Measurements from ENCODE around the gene CLASP1. TPM values are rescaled to one million over a fixed set of nuclear protein-coding genes. Genes with fewer than 3 reads are reported as not detected.
"Not testable (repeated sequence)": the region's sequence is repeated elsewhere in the genome, so short reads cannot be mapped to it uniquely, and the experiment has no call there.

CLASP1 gene
- total RNA-seq, 1 experiment from 2014 or later = 49.2 TPM

DNA sequence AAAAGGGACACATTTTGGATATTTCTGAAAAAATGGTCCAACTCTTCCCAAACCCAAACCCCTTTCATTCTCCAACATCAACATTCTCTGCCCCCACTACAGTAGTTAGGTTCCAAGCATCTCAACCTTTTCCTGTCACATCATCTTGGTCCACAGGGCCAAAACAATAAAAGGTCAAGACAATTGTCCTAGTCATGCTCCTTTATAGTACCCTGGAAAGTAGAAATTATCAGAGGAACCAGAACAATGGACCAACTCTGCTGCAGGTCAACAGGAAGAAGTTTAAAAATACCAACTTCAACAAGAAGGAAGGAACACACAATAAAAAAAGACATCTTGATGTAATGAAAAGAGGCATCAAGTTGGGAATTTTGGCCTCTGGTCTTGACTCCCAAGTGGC, 36.1 kb downstream of the CLASP1 start:
- CTCF ChIA-PET = interaction anchor here (0.6 kb wide), 1 partner anchor 108 kb away, joined by 5 read pairs; no protein-coding TSS in a partner anchor
- in situ Hi-C loops (cut with HindIII; ENCODE audit: low pct_unique_long_range_greater_than_20kb, low sequenced_read_pairs) = no loop called here
- ATAC-seq = no peak

GRCh38 chr2:121611730-121612705, 37.2 kb downstream of the CLASP1 start:
- Histone ChIP-seq H3K36me3 (ENCODE audit: control insufficient read depth, insufficient read depth, low read length) (no peaks in the 10 kb centered on the region), H3K27ac (ENCODE audit: low read length) (no peak overlapping the region), H3K27me3 (ENCODE audit: control insufficient read depth, insufficient read depth, low read length) (no peaks in the 10 kb centered on the region), H3K4me1 (ENCODE audit: control insufficient read depth, insufficient read depth, low read length) (peaks cover 5% of the 10 kb centered on the region; the same call in 1 of the 2 replicates), H3K4me3 (ENCODE audit: low read depth in 2 of 2, low read length in 2 of 2) (no peak overlapping the region), H3K9me3 (ENCODE audit: control insufficient read depth, insufficient read depth, low read depth, low read length) (no peaks in the 10 kb centered on the region)
- no peak for TF ChIP-seq POLR2AphosphoS5 (IDR thresholded peaks at IDR 0.05; ENCODE audit: low read depth, low read length)
- TF ChIP-seq SIN3A (IDR thresholded peaks at IDR 0.05; ENCODE audit: borderline replicate concordance, insufficient read depth, low read depth, low read length) = no peak
- CTCF ChIA-PET = no interaction called here
- intact Hi-C loops (cut with micrococcal nuclease; ENCODE audit: unreplicated experiment) (no loop called here), in situ Hi-C loops (cut with HindIII; ENCODE audit: low pct_unique_long_range_greater_than_20kb, low sequenced_read_pairs) (no loop called here)
- DNase-seq (ENCODE audit: low read depth, low spot score) (no peak), ATAC-seq (no peak)
- no TSS peak for BruUV-seq (replicated peaks)
- POLR2A ChIA-PET = no interaction called here

More for the DNA sequence above, 36.1 kb downstream of the CLASP1 start:
- intact Hi-C loops (cut with micrococcal nuclease; ENCODE audit: unreplicated experiment) = no loop called here
- H3K27me3 ChIP-seq (ENCODE audit: control insufficient read depth, insufficient read depth, low read length) = no peaks in the 10 kb centered on the region
- H3K9me3 ChIP-seq (ENCODE audit: control insufficient read depth, insufficient read depth, low read depth, low read length) = no peaks in the 10 kb centered on the region
- no peak overlapping the region for H3K4me3 ChIP-seq (ENCODE audit: low read depth in 2 of 2, low read length in 2 of 2)
- peaks cover 10% of the 10 kb centered on the region; the same call in 1 of the 2 replicates for H3K4me1 ChIP-seq (ENCODE audit: control insufficient read depth, insufficient read depth, low read length)
- no peak for TF ChIP-seq POLR2AphosphoS5 (IDR thresholded peaks at IDR 0.05; ENCODE audit: low read depth, low read length)
- no peak for DNase-seq (ENCODE audit: low read depth, low spot score)
- no peak overlapping the region for H3K27ac ChIP-seq (ENCODE audit: low read length)
- no TSS peak for BruUV-seq (replicated peaks)
- POLR2A ChIA-PET = no interaction called here
- no peaks in the 10 kb centered on the region for H3K36me3 ChIP-seq (ENCODE audit: control insufficient read depth, insufficient read depth, low read length)

- intact Hi-C loops (cut with micrococcal nuclease; ENCODE audit: unreplicated experiment); H3K27me3 ChIP-seq (ENCODE audit: control insufficient read depth, insufficient read depth, low read length); H3K27ac ChIP-seq (ENCODE audit: low read length); CTCF ChIA-PET; DNase-seq (ENCODE audit: low read depth, low spot score); in situ Hi-C loops (cut with HindIII; ENCODE audit: low pct_unique_long_range_greater_than_20kb, low sequenced_read_pairs); BruUV-seq (replicated peaks); H3K4me3 ChIP-seq (ENCODE audit: low read depth in 2 of 2, low read length in 2 of 2); H3K36me3 ChIP-seq (ENCODE audit: control insufficient read depth, insufficient read depth, low read length); POLR2A ChIA-PET; ATAC-seq; H3K9me3 ChIP-seq (ENCODE audit: control insufficient read depth, insufficient read depth, low read depth, low read length); H3K4me1 ChIP-seq (ENCODE audit: control insufficient read depth, insufficient read depth, low read length): not testable (repeated sequence)
Observed at GRCh38 chr2:121611048-121611649, 38.1 kb downstream of the CLASP1 start.

DNA sequence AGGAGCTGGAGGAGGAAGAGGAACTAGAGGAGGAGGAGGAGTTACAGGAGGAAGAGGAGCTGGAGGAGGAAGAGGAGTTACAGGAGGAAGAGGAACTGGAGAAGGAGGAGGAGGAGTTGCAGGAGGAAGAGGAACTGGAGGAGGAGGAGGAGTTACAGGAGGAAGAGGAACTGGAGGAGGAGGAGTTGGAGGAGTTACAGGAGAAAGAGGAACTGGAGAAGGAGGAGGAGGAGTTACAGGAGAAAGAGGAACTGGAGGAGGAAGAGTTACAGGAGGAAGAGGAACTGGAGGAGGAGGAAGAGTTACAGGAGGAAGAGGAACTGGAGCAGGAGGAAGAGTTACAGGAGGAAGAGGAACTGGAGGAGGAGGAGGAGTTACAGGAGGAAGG, 38.8 kb downstream of the CLASP1 start:
- CTCF ChIA-PET; H3K4me1 ChIP-seq (ENCODE audit: control insufficient read depth, insufficient read depth, low read length); H3K27me3 ChIP-seq (ENCODE audit: control insufficient read depth, insufficient read depth, low read length); DNase-seq (ENCODE audit: low read depth, low spot score); H3K9me3 ChIP-seq (ENCODE audit: control insufficient read depth, insufficient read depth, low read depth, low read length); ATAC-seq; BruUV-seq (replicated peaks); in situ Hi-C loops (cut with HindIII; ENCODE audit: low pct_unique_long_range_greater_than_20kb, low sequenced_read_pairs); intact Hi-C loops (cut with micrococcal nuclease; ENCODE audit: unreplicated experiment); H3K27ac ChIP-seq (ENCODE audit: low read length); H3K4me3 ChIP-seq (ENCODE audit: low read depth in 2 of 2, low read length in 2 of 2); H3K36me3 ChIP-seq (ENCODE audit: control insufficient read depth, insufficient read depth, low read length): not testable (repeated sequence)
- POLR2A ChIA-PET = interaction anchor here (0.6 kb wide), 1 partner anchor 14 kb away, joined by 3 read pairs; no protein-coding TSS in a partner anchor
